Mesenchymal stem cell (in vitro differentiated cells and primary cell): ENCODE measurements around the gene EIF2AK3.

Experiments used
- DNase-seq: peaks from one replicate; pipeline ENCODE4 v3.0.0-alpha.2; 2013
- H2AFZ ChIP-seq: one replicate; pipeline ENCODE4 v1.6.1; 2013; ENCODE audit warnings: low read depth, mild to moderate bottlenecking, control low read depth, inconsistent platforms, low read length, moderate library complexity
- H2AK5ac ChIP-seq: 2 replicates; pipeline ENCODE4 v1.6.1; 2013; ENCODE audit warnings: low read length, moderate library complexity, mild to moderate bottlenecking, inconsistent platforms; ENCODE audit not compliant: severe bottlenecking
- H2BK120ac ChIP-seq: one replicate; pipeline ENCODE4 v1.6.1; 2013; ENCODE audit warnings: low read depth, mild to moderate bottlenecking, inconsistent platforms, low read length, moderate library complexity
- H2BK12ac ChIP-seq, 2 experiments: one replicate each; pipeline ENCODE4 v1.6.1; 2013; ENCODE audit warnings: inconsistent platforms in 2 of 2, low read length in 2 of 2, mild to moderate bottlenecking in 2 of 2, moderate library complexity in 2 of 2, control low read depth in 1 of 2
- H2BK15ac ChIP-seq: one replicate; pipeline ENCODE4 v1.6.1; 2013; ENCODE audit warnings: mild to moderate bottlenecking, low read depth, inconsistent platforms; ENCODE audit not compliant: poor library complexity, severe bottlenecking
- H2BK5ac ChIP-seq: 2 replicates; pipeline ENCODE4 v1.6.1; 2013; ENCODE audit warnings: low read depth, mild to moderate bottlenecking, low read length, control low read depth, inconsistent platforms; ENCODE audit not compliant: poor library complexity, severe bottlenecking
- H3K14ac ChIP-seq, 2 experiments: one replicate each; pipeline ENCODE4 v1.6.1; 2013; ENCODE audit warnings: inconsistent platforms in 2 of 2, low read length in 2 of 2, control low read depth in 1 of 2, mild to moderate bottlenecking in 1 of 2, moderate library complexity in 1 of 2
- H3K18ac ChIP-seq, 2 experiments: one replicate each; pipeline ENCODE4 v1.6.1; 2013; ENCODE audit warnings: inconsistent platforms in 2 of 2, low read length in 2 of 2, control low read depth in 1 of 2, low read depth in 1 of 2, mild to moderate bottlenecking in 1 of 2
- H3K23ac ChIP-seq, 2 experiments: one replicate each; pipeline ENCODE4 v1.6.1; 2013; ENCODE audit warnings: inconsistent platforms in 2 of 2, low read length in 2 of 2, mild to moderate bottlenecking in 2 of 2, moderate library complexity in 2 of 2, control low read depth in 1 of 2
- H3K27ac ChIP-seq: 2 replicates; pipeline ENCODE4 v1.5.1; 2013; ENCODE audit warnings: mild to moderate bottlenecking, moderate library complexity, low read length, control low read depth, inconsistent platforms; ENCODE audit not compliant: poor library complexity, severe bottlenecking
- H3K27me3 ChIP-seq, 2 experiments: 2 replicates each; pipeline versions ENCODE4 v1.6.1 to v1.7.0; 2013; ENCODE audit warnings: low read length in 2 of 2, mild to moderate bottlenecking in 2 of 2, moderate library complexity in 2 of 2, control low read depth in 1 of 2, inconsistent platforms in 1 of 2; ENCODE audit not compliant: control insufficient read depth in 1 of 2, insufficient read depth in 1 of 2
- H3K36me3 ChIP-seq, 2 experiments: 2 replicates each; pipeline versions ENCODE4 v1.6.1 to v1.7.0; 2013; ENCODE audit warnings: low read length in 2 of 2, control low read depth in 1 of 2, inconsistent platforms in 1 of 2, low read depth in 1 of 2, mild to moderate bottlenecking in 1 of 2; ENCODE audit not compliant: insufficient read depth in 2 of 2, control insufficient read depth in 1 of 2
- H3K4ac ChIP-seq, 2 experiments: one replicate each; pipeline ENCODE4 v1.6.1; 2013; ENCODE audit warnings: inconsistent platforms in 2 of 2, low read length in 2 of 2, mild to moderate bottlenecking in 2 of 2, moderate library complexity in 2 of 2, control low read depth in 1 of 2, low read depth in 1 of 2
- H3K4me1 ChIP-seq: 2 replicates; pipeline ENCODE4 v1.6.1; 2013; ENCODE audit warnings: low read depth, low read length, control low read depth; ENCODE audit not compliant: control insufficient read depth, insufficient read depth
- H3K4me2 ChIP-seq: 2 replicates; pipeline ENCODE4 v1.6.1; 2013; ENCODE audit warnings: low read length, mild to moderate bottlenecking, inconsistent platforms; ENCODE audit not compliant: poor library complexity, severe bottlenecking
- H3K4me3 ChIP-seq, 2 experiments: 2 replicates each; pipeline versions ENCODE4 v1.5.1 to v1.7.0; 2013; ENCODE audit warnings: low read length in 2 of 2, mild to moderate bottlenecking in 2 of 2, control low read depth in 1 of 2, low read depth in 1 of 2; ENCODE audit not compliant: insufficient read depth in 1 of 2
- H3K79me1 ChIP-seq: replicated peaks from 2 replicates; pipeline ENCODE4 v1.6.1; 2013; ENCODE audit warnings: mild to moderate bottlenecking, control low read depth, low read length, inconsistent platforms; ENCODE audit not compliant: poor library complexity, severe bottlenecking
- H3K9ac ChIP-seq: 2 replicates; pipeline ENCODE4 v1.7.0; 2013; ENCODE audit warnings: mild to moderate bottlenecking, low read length, moderate library complexity
- H3K9me3 ChIP-seq: 2 replicates; pipeline ENCODE4 v1.7.0; 2013; ENCODE audit warnings: mild to moderate bottlenecking, low read length; ENCODE audit not compliant: control insufficient read depth
- H4K8ac ChIP-seq: one replicate; pipeline ENCODE4 v1.6.1; 2013; ENCODE audit warnings: inconsistent platforms, mild to moderate bottlenecking, low read length, moderate library complexity
- H4K91ac ChIP-seq: one replicate; pipeline ENCODE4 v1.6.1; 2013; ENCODE audit warnings: mild to moderate bottlenecking, low read length, inconsistent platforms
- WGBS: methylation state at CpG from one replicate; pipeline ENCODE4 v1.1.7; 2013; ENCODE audit warnings: mixed read lengths; 5-methylcytosine and 5-hydroxymethylcytosine counted together

Gene EIF2AK3

DNA sequence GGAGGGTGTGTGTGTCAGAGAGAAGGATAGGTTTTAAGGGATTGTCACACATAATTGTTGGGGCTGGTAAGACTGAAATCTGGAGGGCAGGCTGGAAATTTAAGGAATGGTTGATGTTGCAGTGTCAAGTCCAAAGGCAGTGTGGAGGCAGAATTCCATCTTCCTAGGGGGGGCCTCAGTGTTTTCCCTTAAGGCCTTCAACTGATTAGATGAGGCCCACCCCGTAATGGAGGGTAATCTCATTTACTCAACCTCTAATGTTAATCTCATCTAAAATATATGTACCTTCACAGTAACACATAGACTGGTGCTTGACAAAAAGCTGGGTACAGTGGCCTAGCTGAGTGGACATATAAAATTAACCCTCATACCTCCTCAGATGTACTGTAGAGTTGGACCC, 33.4 kb upstream of the EIF2AK3 start:
- WGBS, result 86% methylated on average over 1 of the region's 1 CpG
- Histone ChIP-seq H2AK5ac (no peak overlapping the region), H3K79me1 (no peaks in the 10 kb centered on the region), H3K4me3 (no peak overlapping the region), H4K91ac (no peak overlapping the region), H3K23ac (no peak overlapping the region), H3K27me3 (no peaks in the 10 kb centered on the region), H3K9me3 (no peaks in the 10 kb centered on the region), H3K36me3 (no peaks in the 10 kb centered on the region), H3K18ac (no peak overlapping the region), H3K4me2 (no peak overlapping the region), H2AFZ (no peak overlapping the region), H2BK120ac (no peak overlapping the region), H4K8ac (no peak overlapping the region), H3K4me1 (no peaks in the 10 kb centered on the region), H3K4ac (no peak overlapping the region), H3K27ac (no peak overlapping the region), H3K14ac (no peak overlapping the region), H3K9ac (no peak overlapping the region), H2BK5ac (no peak overlapping the region), H2BK12ac (no peak overlapping the region), H2BK15ac (no peak overlapping the region)
- DNase-seq, result no peak

DNA sequence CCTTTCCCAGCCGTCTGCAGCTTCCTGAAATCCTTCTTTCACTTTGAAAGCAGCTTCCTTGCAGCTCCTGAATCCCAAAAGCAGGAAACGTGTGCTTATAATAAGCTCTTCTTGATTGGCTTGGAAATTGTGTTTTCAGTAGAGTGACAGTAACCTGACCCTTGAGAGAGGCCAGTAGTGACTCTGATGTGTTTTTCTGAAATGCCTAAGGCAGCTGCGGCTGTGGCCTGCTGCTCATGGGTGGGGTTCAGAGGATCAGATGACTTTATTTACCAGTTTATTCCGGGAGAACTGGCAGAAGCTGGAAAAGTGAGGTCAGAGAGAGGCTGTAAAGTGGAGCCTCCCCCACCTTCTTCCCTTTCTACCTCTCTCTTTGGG, 32.3 kb upstream of the EIF2AK3 start:
- Histone ChIP-seq H3K27ac (no peak overlapping the region), H2AFZ (no peak overlapping the region), H4K8ac (no peak overlapping the region), H4K91ac (no peak overlapping the region), H3K23ac (no peak overlapping the region), H3K9ac (peak overlapping the region; percentile 87), H3K27me3 (no peaks in the 10 kb centered on the region), H2AK5ac (no peak overlapping the region), H2BK15ac (no peak overlapping the region), H3K4me2 (no peak overlapping the region), H3K4me1 (no peaks in the 10 kb centered on the region), H2BK12ac (no peak overlapping the region), H3K9me3 (no peaks in the 10 kb centered on the region), H2BK5ac (no peak overlapping the region), H3K4ac (no peak overlapping the region), H3K18ac (peak overlapping the region in 1 of 2 experiments; percentile 38), H3K4me3 (peak overlapping the region in 1 of 2 experiments; percentile 64), H3K14ac (no peak overlapping the region), H3K79me1 (no peaks in the 10 kb centered on the region), H2BK120ac (no peak overlapping the region), H3K36me3 (no peaks in the 10 kb centered on the region)
- peak; percentile 89 for DNase-seq
- WGBS, result 16% methylated on average over 3 of the region's 4 CpGs

GRCh38 chr2:88658881-88659537, 31.7 kb upstream of the EIF2AK3 start:
- Histone ChIP-seq H3K9me3 (no peaks in the 10 kb centered on the region), H2BK120ac (no peak overlapping the region), H2BK15ac (no peak overlapping the region), H3K36me3 (no peaks in the 10 kb centered on the region), H2BK12ac (no peak overlapping the region), H3K4me3 (peak overlapping the region in 1 of 2 experiments; percentile 64), H4K91ac (no peak overlapping the region), H4K8ac (peak overlapping the region; percentile 16), H3K79me1 (no peaks in the 10 kb centered on the region), H3K14ac (no peak overlapping the region), H3K4ac (no peak overlapping the region), H2AFZ (no peak overlapping the region), H3K4me2 (no peak overlapping the region), H3K23ac (no peak overlapping the region), H3K9ac (peak overlapping the region; percentile 87), H3K27ac (no peak overlapping the region), H2BK5ac (no peak overlapping the region), H3K27me3 (no peaks in the 10 kb centered on the region), H3K18ac (peak overlapping the region in 1 of 2 experiments; percentile 6), H2AK5ac (no peak overlapping the region), H3K4me1 (no peaks in the 10 kb centered on the region)
- peak; percentile 26 for DNase-seq
- WGBS, result 90% methylated on average over 1 of the region's 4 CpGs

GRCh38 chr2:88658326-88658725, 31.1 kb upstream of the EIF2AK3 start:
- H2AK5ac ChIP-seq, result no peak overlapping the region
- peak overlapping the region; percentile 87 for H3K9ac ChIP-seq
- no peak overlapping the region for H4K91ac ChIP-seq
- H3K4ac ChIP-seq, result no peak overlapping the region
- H3K4me3 ChIP-seq, result peak overlapping the region in 1 of 2 experiments; percentile 64
- no peak overlapping the region for H3K18ac ChIP-seq
- H2BK120ac ChIP-seq, result no peak overlapping the region
- H3K9me3 ChIP-seq, result no peaks in the 10 kb centered on the region
- H3K27ac ChIP-seq, result no peak overlapping the region
- 70% methylated on average over 2 of the region's 3 CpGs for WGBS
- no peak overlapping the region for H2BK5ac ChIP-seq
- H3K14ac ChIP-seq, result no peak overlapping the region
- no peak overlapping the region for H4K8ac ChIP-seq
- H3K23ac ChIP-seq, result no peak overlapping the region
- no peaks in the 10 kb centered on the region for H3K79me1 ChIP-seq
- H3K36me3 ChIP-seq, result no peaks in the 10 kb centered on the region
- H3K4me2 ChIP-seq, result no peak overlapping the region
- no peaks in the 10 kb centered on the region for H3K4me1 ChIP-seq
- H2AFZ ChIP-seq, result no peak overlapping the region
- peak; percentile 12 for DNase-seq
- no peaks in the 10 kb centered on the region for H3K27me3 ChIP-seq
- H2BK12ac ChIP-seq, result no peak overlapping the region
- H2BK15ac ChIP-seq, result no peak overlapping the region
